Measurements from ENCODE around the gene TAGLN. TPM values are rescaled to one million over a fixed set of nuclear protein-coding genes. Genes with fewer than 3 reads are reported as not detected.

The TAGLN gene
- total RNA-seq, 1 experiment from 2014 or later = 71.5 TPM

- no peaks in the 10 kb centered on the region for H3K9me3 Mint-ChIP-seq
- no peaks in the 10 kb centered on the region; the same call in 1 of the 2 replicates for H3K27me3 Mint-ChIP-seq (ENCODE audit: low read depth)
- peaks cover 7% of the 10 kb centered on the region for H3K36me3 Mint-ChIP-seq
- DNase-seq (ENCODE audit: low spot score) = no peak
- POLR2A ChIA-PET = interaction anchor here (0.9 to 2.0 kb wide), 2 partner anchors 24 to 124 kb away, joined by 3 to 10 read pairs; partner anchors contain the start of genes CEP164 and SIDT2
- no peak overlapping the region for H3K27ac Mint-ChIP-seq
- H3K4me3 Mint-ChIP-seq = no peak overlapping the region
- H3K4me1 Mint-ChIP-seq = peaks cover 28% of the 10 kb centered on the region
- no peak for TF ChIP-seq PREB (CRISPR knock-in tag; IDR thresholded peaks at IDR 0.05; ENCODE audit: borderline replicate concordance)
- TF ChIP-seq TCF7 (CRISPR knock-in tag; IDR thresholded peaks at IDR 0.05; ENCODE audit: low read depth) = no peak
- TF ChIP-seq CREM (CRISPR knock-in tag; IDR thresholded peaks at IDR 0.05) = no peak
- no peak for TF ChIP-seq E2F1 (CRISPR knock-in tag; IDR thresholded peaks at IDR 0.05)
- TF ChIP-seq SMAD4 (CRISPR knock-in tag; IDR thresholded peaks at IDR 0.05) = no peak
- TF ChIP-seq ZNF263 (CRISPR knock-in tag; IDR thresholded peaks at IDR 0.05; ENCODE audit: low read depth) = no peak
- no peak for TF ChIP-seq ZNF121 (CRISPR knock-in tag; IDR thresholded peaks at IDR 0.05)
- no peak for TF ChIP-seq OVOL2 (CRISPR knock-in tag; IDR thresholded peaks at IDR 0.05; ENCODE audit: borderline replicate concordance)
- no peak for TF ChIP-seq ZNF317 (CRISPR knock-in tag; IDR thresholded peaks at IDR 0.05; ENCODE audit: borderline replicate concordance, low read depth)
- no peak for TF ChIP-seq ZNF532 (CRISPR knock-in tag; IDR thresholded peaks at IDR 0.05; ENCODE audit: borderline replicate concordance)
- TF ChIP-seq MYBL2 (CRISPR knock-in tag; IDR thresholded peaks at IDR 0.05) = no peak
- no peak for TF ChIP-seq CREB1 (CRISPR knock-in tag; IDR thresholded peaks at IDR 0.05)
- no peak for TF ChIP-seq CTCF (IDR thresholded peaks at IDR 0.05)
- TF ChIP-seq ZMAT4 (CRISPR knock-in tag; IDR thresholded peaks at IDR 0.05) = no peak
- TF ChIP-seq ZNF138 (CRISPR knock-in tag; conservative IDR thresholded peaks at IDR 0.05) = no peak
- TF ChIP-seq ZNF423 (CRISPR knock-in tag; IDR thresholded peaks at IDR 0.05) = no peak
- TF ChIP-seq FOXJ3 (CRISPR knock-in tag; IDR thresholded peaks at IDR 0.05; ENCODE audit: borderline replicate concordance) = no peak
- no peak for TF ChIP-seq NFYB (CRISPR knock-in tag; conservative IDR thresholded peaks at IDR 0.05; ENCODE audit: low read depth)
- CTCF ChIA-PET = interaction anchor here (1.0 to 2.1 kb wide), 5 partner anchors 18 to 64 kb away, joined by 3 to 7 read pairs (median 5); partner anchors contain the start of gene SIDT2
- no peak for ATAC-seq
Observed at GRCh38 chr11:117203069-117203407, 3.9 kb downstream of the TAGLN start.

Data from WTC11 (cell line).